Activated CD4-positive, CD25-positive, alpha-beta regulatory T cell treated with anti-CD3 and anti-CD28 coated beads, Interleukin-2, amount 50 U/mL, for 72 hours (primary cell): ENCODE results near the gene RPL27A.

ENCODE experiments used
- DNase-seq: peaks from one replicate; pipeline ENCODE4 v3.0.0; 2021

Gene RPL27A

DNA sequence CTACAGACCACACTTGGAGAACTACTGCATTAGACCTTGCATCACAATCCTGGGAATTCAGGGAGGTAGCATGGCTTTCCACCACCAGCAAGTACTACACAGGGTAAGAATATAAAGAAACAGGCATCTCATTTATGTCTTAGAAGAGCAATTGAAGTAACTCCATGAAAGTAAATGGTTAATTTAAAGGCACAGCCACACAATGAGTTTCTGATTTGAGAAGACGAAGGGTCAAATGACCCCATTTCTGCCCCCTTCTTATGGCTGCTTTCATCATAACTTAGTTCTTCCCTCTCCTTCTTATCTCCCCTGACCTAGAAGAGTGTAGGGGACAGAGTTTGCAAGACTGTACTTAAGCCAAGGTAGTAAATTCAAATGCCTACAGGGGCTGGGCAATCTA lies 6.1 kb upstream of the RPL27A start:
- DNase-seq = no peak

DNA sequence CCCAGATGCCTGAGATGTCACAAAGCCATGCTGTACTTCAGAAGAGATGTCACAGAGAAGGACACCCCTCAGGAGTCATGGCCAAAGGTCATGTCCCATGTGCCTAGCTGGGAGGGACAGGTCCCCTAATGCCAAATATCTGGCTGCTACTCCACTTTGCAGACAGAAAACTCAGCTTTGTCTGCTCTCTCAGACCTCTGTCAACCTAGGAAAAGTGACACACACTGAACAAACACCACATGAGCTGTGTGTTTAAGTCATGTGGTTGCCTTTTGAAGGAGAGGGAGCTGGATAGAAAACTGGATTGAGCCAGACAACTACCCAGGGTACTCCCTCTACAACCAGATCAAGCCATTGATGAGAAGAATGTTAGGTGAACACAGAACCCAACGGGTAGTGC lies 3.6 kb upstream of the RPL27A start:
- no peak for DNase-seq

DNA sequence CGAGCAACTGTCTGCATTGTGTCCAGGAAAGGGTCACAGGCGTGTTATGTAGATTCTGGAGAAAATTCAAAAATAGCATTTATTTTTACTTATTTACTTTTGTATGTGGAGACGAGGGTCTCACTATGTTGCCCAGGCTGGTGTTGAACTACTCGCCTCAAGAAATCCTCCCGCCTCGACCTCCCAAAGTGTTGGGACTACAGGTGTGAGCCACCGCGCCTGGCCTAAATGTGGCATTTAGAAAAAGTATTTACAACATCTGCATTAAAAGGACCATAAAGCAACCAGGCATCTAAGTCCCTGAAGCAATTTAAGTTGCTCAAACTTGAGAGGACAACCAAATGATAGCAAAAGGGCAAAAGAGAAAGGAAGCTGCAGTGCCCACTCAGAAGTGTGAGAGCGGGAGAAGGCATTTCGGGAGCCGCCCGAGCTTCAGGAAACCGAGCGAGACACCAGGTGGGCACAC lies 722 bp upstream of the RPL27A start:
- no peak for DNase-seq

- no peak for DNase-seq
Observed at GRCh38 chr11:8683115-8683807, 669 bp downstream of the RPL27A start.

GRCh38 chr11:8684600-8685290 lies 2.2 kb downstream of the RPL27A start:
- no peak for DNase-seq

DNA sequence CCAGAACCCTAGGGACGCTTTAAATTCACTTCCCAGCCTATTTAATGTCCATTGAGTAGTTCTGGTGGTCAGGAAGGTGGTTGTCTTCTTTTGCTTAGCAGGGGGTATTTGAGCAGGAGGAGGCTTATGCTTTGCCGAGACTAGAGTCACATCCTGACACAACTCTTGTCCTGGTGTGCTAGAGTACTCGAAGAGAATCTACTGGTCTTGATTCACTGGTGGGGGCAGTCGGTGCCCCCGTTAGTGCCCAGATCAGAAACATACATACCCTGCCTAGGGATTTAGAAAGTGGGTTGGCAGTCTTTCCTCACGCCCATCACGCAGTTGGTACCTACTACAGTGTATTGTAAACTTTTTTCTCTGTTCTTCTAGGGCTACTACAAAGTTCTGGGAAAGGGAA lies 2.7 kb downstream of the RPL27A start:
- no peak for DNase-seq

DNA sequence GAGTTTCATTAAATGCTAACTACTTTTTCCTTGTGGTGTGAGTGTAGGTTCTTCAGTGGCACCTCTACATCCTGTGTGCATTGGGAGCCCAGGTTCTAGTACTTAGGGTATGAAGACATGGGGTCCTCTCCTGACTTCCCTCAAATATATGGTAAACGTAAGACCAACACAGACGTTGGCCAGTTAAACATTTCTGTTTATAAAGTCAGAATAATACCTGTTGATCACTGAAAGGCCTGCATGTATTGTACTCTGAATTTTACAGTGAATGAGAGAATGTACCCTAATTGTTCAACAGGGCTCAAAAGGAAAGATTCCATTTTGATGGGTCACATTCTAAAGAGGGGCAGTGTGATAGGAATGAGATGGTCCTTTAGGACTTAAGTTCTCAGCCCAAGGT lies 3.2 kb downstream of the RPL27A start:
- DNase-seq = no peak

DNA sequence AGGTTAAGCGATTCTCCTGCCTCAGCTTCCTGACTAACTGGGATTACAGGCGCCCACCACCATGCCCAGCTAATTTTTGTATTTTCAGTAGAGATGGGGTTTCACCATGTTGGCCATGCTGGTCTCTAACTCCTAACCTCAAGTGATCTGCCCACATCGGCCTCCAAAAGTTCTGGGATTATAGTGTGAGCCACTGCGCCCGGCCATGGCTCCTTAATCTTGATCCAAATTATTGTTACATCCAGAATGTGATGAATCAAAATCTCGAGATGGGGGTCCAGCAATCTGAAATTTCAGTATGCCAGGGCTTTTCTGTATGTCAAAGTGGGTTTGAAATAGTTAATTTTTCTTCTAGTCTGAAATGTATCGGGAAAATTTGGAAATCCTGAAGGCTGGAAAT lies 3.7 kb downstream of the RPL27A start:
- no peak for DNase-seq

GRCh38 chr11:8688414-8689362 lies 6.1 kb downstream of the RPL27A start:
- DNase-seq = peak; percentile 88

DNA sequence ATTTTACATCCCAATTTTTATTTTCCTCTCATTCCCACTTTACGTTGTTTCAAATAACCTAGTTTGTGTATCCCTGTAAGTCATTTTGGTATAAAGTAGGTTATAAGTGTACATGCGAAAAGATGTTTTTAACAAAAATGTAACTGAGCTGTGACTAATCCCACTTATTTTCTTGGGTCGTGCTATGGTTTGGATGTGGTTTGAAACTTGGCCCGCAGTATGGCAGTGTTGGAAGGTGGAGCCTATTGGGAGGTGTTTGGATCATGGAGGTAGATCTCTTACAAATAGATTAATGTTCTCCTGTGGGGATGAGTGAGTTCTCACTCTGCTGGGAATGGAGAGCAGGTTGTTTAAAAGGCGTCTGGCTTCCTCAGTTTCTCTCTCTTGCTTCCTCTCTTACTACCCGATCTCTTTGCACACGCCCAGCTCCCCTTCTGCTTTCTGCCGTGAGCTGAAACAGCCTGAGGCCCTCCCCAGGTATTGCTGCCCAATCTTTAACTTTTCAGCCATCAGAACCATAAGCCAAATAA lies 7.2 kb downstream of the RPL27A start:
- peak; percentile 9 for DNase-seq

- peak; percentile 13 for DNase-seq
Observed at GRCh38 chr11:8690374-8691342, 8.1 kb downstream of the RPL27A start.

GRCh38 chr11:8691601-8692000 lies 9.0 kb downstream of the RPL27A start:
- DNase-seq = peak; percentile 18

DNA sequence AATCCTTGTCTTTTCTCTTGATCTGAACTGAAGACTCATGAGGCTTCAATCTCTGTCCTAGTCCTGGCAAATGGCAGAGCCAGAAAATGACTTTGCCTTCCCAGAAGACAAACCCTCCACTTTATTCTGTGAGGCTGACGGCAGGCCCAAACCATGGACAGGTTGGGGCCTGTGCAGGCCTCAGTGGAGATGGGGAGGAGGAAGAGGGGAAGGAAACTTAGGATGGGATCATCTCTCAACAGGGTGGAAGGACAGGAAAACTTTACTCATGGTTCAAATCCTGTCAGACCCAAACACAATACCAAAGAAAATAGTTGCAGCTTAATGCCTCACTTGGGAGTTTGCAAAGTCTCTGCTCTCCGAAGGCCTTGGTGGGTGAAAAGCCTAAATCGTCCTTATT lies 9.8 kb downstream of the RPL27A start:
- DNase-seq = peak; percentile 5

DNA sequence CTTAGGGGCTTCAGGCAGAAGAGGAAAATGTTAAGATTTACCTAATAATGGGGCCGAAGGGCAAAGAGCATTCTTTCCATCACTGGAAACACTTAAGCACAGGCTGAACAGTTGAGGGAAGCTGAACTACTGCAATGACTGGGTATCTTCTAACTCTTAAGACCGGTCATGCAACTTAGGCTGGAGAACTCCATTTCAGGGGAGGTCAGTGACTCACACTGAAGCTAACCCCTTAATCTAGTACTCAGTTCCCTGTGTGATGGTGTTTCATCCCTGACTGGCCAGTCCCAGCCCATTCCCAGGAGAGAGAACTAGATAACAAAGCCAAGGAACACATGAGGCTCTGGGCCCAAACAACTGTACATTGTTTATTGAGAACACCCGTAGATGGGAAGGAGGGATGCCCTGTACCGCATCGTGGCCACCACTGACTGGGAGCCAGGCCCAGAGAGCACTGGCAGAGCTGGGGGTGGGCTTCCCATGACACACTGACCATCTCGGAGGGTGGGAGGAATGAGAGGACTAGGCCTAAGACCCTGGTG lies 10.5 kb downstream of the RPL27A start:
- DNase-seq = no peak

DNA sequence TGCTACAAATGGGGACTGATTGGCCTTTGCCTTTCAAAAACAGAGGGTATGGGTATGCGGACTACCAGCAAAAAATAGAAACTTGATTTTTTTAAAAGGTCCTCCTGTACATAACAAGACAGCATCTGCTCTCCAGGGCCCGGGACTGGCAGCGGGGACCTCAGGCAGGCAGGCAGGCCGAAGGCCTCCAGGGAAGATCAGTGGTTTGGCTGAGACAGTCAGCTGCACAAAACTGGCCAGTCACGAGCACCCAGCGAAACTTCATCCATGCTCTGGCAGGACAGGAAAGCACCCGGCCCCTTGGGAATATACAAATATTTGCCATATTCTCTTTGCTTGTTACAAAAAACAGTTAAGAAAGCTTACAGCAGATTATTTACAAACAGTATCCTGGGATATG lies 11.0 kb downstream of the RPL27A start:
- DNase-seq = no peak

- no peak for DNase-seq
Observed at GRCh38 chr11:8694137-8694536, 11.5 kb downstream of the RPL27A start.

- no peak for DNase-seq
Observed at GRCh38 chr11:8697054-8697453, 14.5 kb downstream of the RPL27A start.

DNA sequence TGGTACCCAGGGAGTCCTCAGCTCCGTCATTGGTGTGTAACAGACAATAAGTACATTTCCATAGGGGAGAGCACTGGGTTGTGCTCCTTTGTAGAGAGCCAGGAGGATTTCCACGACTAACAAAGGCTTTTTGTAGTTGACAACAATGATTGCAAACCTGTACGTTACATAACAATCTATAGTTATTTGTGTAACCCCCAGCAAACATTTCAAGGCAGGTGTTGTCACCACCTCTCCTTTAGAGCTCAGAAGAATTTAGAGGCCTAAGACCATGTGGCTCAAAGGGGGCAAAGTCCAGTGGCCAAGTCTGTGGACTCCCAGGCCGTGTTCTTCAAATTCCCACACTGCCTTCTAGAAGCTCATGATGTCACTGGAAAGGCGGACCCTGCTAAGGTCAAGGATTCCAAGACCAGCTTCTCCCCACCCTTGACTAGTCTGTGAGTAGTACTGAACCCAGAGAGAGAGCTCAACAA lies 15.8 kb downstream of the RPL27A start:
- DNase-seq = no peak

GRCh38 chr11:8698917-8699441 lies 16.4 kb downstream of the RPL27A start:
- no peak for DNase-seq

DNA sequence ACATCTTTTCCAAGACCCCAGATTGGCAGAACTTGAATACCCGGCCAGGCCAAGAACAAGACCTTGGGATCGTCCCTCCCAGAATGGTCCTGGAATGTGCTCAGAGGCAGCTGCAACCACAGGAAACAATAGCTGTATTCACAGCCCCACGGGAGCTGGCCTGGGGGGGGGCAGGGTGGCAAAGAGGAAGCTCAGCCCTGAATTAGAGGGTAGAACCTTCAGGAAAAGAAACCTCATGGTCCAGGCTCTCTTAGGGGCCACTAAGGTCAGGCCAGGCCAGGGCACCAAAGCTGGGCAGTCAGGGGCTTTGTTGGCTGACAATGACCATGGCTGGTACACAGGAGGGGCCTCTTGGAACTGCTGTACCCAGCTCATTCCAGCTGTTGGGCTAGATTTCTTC lies 17.3 kb downstream of the RPL27A start:
- no peak for DNase-seq

GRCh38 chr11:8701891-8702597 lies 19.5 kb downstream of the RPL27A start:
- no peak for DNase-seq
